GM19193 (cell line): ENCODE measurements around the gene TRIO.

ENCODE experiments used
- POLR2A ChIP-seq: IDR thresholded peaks from 4 replicates; pipeline ENCODE4 v1.6.1; 2011; ENCODE audit not compliant: insufficient read depth, insufficient read length; ENCODE audit errors: extremely low read depth

TRIO gene

DNA sequence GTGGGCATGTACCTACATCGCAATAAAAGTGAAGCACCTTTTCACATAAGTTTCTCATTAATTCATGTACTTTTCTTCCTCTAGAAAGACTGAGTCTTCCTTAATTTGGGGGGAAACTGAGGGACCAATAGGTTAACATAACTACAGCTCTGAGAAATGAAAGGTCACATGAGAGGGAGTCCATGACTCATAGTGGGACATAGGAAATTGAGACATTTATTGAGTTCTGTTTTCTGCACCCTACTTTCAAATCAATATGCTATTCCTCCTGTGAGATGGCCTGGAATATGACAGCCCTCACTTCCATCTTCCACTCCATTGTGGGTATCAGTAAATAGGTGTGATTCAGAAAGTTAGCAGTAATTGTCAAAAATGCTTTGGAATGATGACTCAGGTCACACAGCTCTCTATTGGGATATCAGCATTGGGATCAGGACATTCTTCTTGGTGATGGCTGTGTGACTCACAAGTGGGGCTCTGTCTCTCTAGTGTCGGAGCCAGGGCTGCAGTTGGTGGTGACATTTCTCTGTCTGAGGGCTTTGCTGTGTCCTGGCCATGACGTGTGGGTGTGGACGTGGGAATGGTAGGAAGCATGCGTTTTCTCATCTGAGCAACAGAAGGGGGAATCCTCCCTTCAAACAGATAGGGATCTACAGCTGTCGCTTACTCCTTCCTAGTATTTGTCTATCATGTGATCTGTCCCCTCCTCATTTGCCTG is 125.0 kb downstream of the TRIO start:
- TF ChIP-seq POLR2A: no peak

DNA sequence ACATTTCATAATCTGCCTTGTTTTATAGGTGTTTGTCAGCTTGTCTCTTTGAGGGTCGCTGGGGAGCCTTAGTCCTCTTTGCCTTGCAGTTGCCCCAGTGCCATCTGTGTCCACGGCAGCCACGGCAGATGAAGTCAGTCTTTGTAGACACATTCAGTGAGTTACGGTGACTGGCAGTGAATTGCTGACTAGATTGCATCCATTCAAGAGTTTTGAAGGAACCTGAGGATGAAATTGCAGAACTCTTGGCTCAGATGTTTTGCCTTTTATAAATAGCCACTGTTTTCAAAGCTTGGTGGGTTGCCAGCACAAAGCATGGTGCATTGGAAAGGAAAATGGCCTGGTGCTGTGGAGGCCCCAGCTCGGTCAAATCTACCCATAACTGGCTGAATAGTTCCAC is 125.6 kb downstream of the TRIO start:
- no peak for TF ChIP-seq POLR2A

- TF ChIP-seq POLR2A: no peak
These were observed 126.3 kb downstream of the TRIO start for GRCh38 chr5:14269395-14269794.

GRCh38 chr5:14270209-14270702 is 127.1 kb downstream of the TRIO start:
- TF ChIP-seq POLR2A: no peak

GRCh38 chr5:14272548-14273205 is 129.5 kb downstream of the TRIO start:
- TF ChIP-seq POLR2A: no peak

GRCh38 chr5:14273207-14273767 is 130.1 kb downstream of the TRIO start:
- no peak for TF ChIP-seq POLR2A

GRCh38 chr5:14276380-14276779 is 133.2 kb downstream of the TRIO start:
- no peak for TF ChIP-seq POLR2A

- no peak for TF ChIP-seq POLR2A
These were observed 134.5 kb downstream of the TRIO start for GRCh38 chr5:14277385-14278320.

DNA sequence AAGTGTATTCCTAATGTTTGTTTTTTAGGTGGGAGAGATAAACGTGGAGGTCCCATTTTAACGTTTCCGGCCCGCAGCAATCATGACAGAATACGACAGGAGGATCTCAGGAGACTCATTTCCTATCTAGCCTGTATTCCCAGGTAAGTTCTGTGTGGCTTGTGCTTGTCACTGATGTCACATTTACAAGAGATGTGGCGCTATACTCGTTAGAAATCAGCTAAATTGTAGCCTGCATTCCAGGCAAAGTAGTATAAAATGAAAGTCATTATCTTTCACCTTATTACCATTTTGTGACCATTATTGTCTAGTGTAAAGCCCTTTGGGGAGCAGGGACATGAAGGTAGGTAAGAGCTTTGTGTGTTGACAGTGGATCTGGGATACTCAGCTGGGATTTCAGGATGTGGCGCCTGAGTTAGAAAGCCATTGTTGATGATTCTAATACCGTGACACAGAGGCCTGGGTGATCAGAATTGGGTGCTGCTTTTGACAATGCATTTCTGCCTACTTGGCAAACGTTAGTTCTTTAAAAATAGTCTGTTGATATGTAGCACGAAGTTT is 137.2 kb downstream of the TRIO start:
- TF ChIP-seq POLR2A: no peak

DNA sequence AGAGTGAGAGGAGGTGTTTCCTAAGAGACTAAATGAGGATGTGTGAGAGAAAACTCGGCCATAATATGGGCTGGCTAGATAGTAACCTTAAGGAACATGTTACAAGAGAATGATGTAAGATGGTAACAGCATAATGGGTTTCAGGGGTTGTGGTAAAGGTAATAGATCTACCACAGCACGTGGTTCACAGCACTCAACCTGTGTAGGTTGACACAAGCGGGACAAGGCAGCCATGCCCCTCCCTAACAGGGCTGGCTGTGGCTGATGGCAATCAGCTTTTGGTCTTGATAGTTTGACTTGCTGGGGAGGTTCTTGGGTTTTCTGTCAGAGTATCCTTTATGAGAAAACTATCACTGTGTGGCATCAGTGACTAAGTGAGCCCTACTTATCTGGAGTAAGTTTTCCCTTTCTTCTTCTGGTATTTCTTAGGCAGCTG is 138.6 kb downstream of the TRIO start:
- TF ChIP-seq POLR2A: no peak

GRCh38 chr5:14283139-14283538 is 140.0 kb downstream of the TRIO start:
- no peak for TF ChIP-seq POLR2A

DNA sequence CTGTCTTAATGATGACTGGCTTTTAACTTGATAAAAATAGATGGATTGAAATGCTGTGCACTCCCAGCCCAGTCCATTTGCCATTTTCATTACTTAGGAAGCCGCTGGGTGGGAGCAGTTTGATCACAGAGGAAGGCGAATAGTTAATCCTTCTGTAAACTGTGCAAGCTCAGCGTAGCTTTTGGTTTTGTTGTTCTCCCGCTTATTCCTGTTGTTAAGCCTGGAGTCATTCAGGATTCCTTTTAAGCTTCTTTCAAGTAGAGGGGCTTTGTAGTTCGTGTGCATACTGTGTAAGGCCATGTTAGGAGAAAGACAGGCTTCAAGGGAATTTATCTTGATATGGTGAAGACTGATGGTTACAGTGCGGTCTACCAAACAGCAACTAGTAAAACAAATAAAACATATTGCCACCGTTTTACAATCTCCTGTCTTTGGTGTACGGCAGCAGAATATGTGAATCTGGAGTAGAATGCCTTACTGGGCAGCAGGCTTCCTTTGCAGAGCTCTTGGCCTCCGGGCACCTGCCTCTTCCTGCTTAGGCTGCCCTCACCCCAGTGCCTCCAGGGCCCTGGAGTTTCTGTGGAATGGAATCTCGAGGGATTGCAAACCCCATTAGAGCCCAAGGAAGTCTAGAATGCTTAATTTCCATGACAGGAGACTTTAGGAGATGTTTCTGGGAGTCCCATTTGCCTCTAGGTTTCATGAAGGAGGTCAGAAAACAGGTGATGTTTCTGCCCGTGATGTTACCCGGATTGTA is 141.4 kb downstream of the TRIO start:
- no peak for TF ChIP-seq POLR2A

GRCh38 chr5:14286007-14286406 is 142.9 kb downstream of the TRIO start:
- TF ChIP-seq POLR2A: no peak

- no peak for TF ChIP-seq POLR2A
These were observed 143.7 kb downstream of the TRIO start for GRCh38 chr5:14286574-14287421.
